Right lung (tissue), 5 donors: ENCODE data around the gene MYH14. TPM values are rescaled to one million over a fixed set of nuclear protein-coding genes. Genes with fewer than 3 reads are reported as not detected.
"Not testable (repeated sequence)": the region's sequence is repeated elsewhere in the genome, so short reads cannot be mapped to it uniquely, and the experiment has no call there.

Experiments
- DNase-seq, 2 donors: peaks; one replicate each; pipeline ENCODE4 v3.0.0-alpha.2; 2013
- polyA plus RNA-seq, 5 donors: library from polyadenylated mRNA; unstranded; fragments of 120-200 nt; gene quantifications; one replicate each; pipeline versions ENCODE4 v1.2.1 to v1.2.3, GENCODE V29; 2013; ENCODE audit warnings: inconsistent platforms in 1 of 5, low replicate concordance in 1 of 5; ENCODE audit not compliant: insufficient read length in 5 of 5, insufficient read depth in 1 of 5

Gene MYH14
- polyA plus RNA-seq, 5 donors, result 30.6 to 77.6 (median 45.7) TPM

DNA sequence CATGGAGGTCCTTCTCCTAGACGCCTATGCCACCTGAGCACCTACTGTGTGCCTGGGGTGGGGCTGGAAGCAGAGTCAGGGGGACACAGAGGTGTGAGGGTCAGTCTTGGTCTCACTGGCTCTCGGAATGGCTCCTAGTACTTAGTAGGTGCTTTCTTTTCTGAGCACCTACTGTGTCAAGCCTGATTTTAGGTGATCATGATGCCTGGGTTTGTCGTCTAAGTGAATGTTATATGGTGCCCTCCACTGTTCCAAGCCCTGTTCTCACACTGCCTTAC lies 20.0 kb downstream of the MYH14 start:
- DNase-seq, result no peak

DNA sequence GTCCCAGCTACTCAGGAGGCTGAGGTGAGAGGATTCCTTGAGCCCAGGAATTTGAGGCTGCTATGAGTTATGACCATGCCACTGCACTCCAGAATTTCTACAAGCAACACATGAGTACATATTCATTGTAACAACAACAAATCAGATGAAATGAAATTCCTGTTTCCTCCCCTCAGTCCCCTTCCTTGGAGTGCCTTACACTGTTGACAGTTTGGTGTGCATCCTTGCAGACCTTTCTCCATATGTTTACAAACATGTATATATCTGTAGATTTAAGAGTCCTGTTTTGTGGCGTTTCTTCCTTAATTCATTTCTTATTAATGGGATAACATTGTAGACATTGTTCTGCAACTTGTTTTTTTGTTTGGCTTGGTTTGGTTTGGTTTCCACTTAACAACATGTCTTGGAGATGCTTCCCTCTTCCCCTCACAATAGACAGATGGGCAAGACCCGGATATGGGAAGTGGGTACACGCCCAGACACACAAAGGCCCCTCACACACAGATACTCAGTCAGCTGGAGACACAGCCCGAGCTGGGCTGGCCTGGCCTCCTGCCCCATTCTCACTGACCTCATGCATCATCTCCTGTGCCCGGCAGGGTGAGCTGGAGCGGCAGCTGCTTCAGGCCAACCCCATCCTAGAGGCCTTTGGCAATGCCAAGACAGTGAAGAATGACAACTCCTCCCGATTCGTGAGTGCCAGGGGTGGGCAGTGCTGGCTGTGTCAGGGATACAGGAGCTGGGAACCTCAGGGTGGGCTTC lies 21.7 kb downstream of the MYH14 start:
- DNase-seq, result no peak

DNA sequence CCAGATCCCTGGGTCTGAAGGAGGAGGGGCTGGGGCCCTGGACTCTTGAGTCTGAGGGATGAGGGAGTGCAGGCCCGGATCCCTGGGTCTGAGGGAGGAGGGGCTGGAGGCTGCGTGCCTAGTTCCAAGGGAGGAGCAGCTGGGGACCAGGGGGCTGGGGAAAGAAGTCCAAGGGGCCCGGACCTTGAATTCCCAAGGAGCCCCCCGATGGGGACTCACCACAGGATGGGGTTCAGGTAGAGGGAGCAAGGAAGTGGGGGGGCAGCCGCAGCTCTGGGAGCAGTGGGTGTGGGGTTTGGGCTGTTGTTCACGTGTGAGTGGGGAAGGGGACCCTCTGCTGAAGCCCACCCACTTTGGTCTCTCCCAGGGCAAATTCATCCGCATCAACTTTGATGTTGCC lies 23.1 kb downstream of the MYH14 start:
- DNase-seq, result no peak

DNA sequence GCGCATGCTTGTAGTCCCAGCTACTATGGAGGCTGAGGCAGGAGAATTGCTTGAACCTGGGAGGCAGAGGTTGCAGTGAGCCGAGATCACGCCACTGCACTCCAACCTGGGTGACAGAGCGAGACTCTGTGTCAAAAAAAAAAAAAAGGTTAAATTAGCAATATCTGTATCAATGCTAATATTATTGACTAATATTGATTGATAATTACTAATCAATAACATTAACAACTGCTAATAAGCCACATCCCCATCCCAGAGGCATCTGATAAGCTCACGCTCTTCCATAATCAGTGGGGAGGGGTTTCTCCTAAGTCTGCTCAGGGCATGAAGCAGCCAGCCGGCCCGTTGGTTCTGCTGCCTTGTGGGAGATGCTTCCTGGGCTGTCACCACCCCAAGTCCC lies 24.7 kb downstream of the MYH14 start:
- DNase-seq, result not testable (repeated sequence)

DNA sequence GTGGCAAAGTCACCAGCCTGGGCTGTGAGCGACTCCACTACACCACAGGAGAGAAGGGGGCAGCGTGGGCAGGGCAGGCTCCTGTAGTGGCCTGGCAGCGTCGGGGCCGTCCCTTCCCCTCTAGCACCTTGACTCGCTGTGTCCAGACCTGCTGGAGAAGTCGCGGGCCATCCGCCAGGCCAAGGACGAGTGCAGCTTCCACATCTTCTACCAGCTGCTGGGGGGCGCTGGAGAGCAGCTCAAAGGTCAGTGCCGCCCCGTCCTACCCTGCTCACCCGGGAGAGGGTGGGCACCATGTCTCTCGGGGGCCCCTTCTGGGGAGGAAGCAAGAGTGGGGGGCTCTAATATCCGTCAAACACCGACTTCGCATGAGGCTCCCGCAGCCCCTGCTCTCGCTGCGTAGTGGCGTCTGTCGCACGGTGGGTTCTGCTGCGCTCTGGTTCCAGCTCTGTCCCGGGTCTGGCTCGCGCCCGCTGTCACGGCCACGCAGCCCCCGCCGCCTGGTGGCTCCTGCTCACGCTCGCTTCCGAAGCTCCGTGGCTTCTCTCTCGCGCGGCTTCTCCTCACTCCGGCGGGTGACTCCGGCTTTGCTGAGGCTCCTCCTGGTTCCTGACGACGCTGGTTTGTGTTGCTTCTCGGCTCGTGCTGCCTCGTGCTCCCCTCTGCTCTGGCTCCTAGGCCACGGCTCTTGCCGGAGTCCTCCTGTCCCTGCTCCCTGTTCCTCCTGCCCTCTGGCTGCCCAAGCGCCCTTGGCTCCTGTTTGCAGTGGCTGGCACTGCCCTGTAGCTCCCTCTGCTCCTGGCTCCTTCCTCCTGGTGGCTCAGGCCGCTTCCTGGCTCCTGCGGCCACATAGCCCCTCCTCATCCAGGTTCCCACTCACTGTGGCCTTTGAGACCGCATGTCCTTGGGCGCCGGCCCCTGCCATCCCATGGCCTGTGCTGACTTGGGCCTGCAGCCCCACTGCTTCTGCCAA lies 27.2 kb downstream of the MYH14 start:
- no peak for DNase-seq

DNA sequence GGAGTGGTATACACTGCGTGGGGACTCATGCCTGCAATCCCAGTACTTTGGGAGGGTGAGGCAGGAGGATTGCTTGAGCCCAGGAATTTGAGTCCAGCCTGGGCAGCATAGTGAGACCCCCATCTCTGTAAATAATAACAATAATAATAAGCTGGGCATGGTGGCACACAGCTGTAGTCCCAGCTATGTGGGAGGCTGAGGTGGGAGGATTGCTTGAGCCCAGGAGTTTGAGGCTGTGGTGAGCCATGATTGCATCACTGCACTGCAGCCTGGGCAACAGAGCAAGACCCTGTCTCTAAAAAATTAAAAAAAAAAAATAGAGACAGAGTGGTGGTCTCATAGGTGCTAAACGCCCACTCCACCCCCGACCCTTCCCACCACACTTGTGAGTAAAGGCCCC lies 28.0 kb downstream of the MYH14 start:
- not testable (repeated sequence) for DNase-seq

DNA sequence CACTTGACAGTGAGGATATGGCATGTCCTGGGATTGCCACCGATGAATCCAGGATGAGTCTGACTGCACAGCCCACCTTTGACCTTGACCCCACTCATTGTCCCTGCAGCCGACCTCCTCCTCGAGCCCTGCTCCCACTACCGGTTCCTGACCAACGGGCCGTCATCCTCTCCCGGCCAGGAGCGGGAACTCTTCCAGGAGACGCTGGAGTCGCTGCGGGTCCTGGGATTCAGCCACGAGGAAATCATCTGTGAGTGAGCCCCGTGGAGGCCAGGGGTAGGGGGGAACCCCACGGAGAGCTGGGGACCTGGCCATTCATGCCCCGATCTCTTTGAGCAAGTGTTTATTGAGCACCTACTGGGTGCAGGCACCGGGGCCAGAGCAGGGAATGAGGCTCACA lies 28.4 kb downstream of the MYH14 start:
- DNase-seq, result no peak

DNA sequence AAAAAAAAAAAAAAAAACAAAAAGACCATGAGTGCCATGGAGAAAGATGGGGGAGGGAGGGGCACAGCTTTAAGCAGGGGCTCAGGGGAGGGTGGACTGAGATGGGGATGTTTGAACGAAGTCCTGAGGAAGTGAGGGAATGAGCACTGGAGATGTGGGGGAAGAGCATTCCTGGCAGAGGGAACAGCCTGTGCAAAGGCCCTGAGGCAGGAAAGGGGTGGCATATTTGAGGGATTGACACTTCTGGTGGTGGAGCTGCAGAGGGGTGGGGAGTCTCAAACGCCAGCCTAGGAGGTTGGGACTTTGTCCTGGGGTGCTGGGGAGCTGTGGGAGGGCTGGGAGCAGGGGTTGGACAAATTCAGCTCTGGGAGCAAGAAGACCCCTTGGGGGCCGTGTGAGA lies 29.2 kb downstream of the MYH14 start:
- DNase-seq, result no peak

DNA sequence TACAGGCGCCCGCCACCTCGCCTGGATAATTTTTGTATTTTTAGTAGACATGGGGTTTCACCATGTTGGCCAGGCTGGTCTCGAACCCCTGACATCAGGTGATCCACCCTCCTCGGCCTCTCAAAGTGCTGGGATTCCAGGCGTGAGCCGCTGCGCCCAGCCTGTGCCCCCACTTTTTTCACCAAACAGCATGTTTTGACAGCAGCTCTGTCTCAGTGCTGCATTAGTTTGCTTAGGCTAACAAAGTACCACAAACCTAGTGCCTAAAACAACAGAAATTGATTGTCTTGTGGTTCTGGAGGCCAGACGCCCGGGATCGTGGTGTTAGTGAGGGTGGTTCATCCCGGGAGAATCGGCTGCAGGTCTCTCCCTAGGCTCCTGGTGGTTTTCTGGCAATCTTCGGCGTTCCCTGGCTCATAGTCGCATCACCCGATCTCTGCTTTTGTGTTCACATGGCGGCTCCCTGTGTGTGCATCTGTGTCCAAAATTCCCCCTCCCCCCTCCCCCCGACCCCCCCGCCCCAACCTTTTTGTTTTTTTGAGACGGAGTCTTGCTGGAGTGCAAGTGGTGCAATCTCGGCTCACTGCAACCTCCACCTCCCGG lies 30.0 kb downstream of the MYH14 start:
- DNase-seq, result no peak

DNA sequence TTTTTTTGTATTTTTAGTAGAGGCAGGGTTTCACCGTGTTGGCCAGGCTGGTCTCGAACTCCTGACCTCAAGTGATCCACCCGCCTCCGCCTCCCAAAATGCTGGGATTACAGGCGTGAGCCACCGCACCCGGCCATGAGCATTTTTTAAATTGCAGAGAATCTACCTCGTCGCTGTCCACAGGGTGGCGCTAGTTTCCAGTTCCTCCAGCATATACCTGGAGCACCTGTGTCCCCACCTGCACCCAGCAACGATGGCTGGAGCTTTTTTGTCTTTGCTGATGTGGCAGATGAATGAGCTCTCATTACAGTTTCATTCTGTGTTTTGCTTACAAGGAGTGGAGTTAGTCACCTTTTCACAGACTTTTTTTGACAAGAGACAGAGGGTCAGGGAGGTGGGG lies 34.1 kb downstream of the MYH14 start:
- DNase-seq, result not testable (repeated sequence)

DNA sequence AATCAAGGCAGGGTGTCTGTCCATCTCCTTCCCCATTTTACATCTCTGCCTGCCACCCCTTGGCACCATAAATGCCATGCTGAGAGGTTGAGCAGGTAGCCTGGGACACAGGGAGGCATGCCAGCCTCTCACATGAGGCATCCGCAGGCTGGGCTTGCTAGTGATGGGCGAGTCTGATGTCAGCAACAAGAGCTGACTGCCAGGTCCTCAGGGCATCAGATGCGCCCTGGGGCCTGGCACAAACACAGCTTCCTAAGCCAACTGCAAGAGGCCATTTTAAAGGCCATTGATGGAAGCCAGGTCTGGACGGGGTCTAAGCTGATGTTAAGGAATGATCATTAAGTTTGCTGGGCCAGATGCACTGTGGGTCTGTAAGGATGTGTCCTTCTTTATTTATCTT lies 34.6 kb downstream of the MYH14 start:
- DNase-seq, result no peak

DNA sequence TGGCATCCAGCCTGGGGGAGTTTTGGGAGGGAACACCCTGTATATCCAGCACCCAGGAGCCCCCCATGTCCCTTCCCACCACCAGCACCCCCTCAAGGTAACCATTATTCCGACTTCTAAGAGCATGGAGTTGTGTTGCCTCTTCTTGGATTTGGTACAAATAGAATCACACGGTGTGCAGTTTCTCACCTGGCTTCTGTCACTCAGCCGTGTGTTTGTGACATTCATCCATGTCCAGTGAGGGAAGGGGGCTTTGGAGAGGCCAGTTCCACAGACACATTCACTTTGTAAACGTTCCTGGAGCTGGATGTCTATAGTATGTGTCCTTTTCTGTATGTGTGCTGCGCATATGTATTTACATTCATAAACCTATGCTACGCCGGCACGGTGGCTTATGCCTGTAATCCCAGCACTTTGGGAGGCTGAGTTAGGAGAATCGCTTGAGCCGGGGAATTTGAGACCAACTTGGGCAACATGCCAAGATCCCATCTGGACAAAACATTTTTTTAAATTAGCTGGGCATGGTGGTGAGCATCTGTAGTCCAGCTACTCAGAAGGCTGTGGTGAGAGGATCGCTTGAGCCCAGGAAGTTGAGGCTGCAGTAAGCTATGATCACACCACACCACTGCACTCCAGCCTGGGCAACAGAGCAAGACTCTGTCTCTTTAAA lies 36.6 kb downstream of the MYH14 start:
- no peak for DNase-seq

DNA sequence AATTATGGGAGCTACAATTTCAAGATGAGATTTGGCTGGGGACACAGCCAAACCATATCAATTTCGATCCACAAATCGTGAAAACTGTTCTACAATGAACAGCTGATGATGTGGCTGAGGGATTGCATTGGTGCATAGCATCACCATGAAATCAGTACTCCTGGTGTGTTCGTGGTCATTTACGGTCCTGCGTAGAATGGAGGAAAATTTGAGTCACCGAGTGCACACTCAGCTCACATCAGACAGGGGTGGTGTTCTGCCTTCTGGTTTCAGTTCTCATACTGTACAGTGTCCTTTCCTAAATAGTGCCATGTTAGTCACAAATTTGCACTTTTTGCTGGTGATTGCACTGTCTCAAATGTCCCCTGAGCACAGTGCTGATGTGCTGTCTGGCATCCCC lies 39.2 kb downstream of the MYH14 start:
- DNase-seq, result no peak

DNA sequence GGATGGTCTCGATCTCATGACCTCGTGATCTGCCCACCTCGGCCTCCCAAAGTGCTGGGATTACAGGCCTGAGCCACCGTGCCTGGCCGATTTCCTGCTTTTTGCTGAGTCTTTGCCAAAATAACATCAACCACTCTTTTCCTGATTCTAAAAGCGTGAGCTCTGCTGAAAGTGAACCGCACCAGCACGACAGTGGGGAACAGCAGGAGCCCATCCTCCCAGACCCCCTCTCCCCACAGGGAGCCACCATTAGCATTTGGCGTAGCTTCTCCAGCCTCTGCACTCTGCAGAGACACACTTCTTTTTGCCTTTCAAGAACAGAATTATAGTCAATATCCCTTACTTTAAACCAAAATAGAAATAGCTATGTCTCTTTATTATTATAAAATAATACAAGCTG lies 41.3 kb downstream of the MYH14 start:
- no peak for DNase-seq

DNA sequence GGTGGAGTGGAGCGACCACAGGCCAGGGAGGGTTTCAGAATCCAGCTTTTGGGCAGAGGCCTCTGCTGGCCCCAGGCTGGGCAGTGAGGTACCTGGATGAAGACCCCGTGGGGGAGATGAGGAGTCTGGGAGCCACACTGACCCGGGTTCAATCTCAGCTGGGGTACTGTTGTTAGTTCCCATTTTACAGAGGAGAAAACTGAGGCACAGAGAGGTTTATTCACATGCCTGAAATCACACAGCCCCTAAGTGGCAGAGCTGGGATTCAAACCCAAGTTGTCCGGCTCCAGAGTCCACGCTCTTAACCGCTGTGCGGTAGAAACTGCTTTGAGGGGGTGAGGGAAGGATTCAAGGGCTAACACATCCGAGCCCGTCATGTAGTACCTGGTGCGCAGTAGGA lies 45.0 kb downstream of the MYH14 start:
- DNase-seq, result no peak

DNA sequence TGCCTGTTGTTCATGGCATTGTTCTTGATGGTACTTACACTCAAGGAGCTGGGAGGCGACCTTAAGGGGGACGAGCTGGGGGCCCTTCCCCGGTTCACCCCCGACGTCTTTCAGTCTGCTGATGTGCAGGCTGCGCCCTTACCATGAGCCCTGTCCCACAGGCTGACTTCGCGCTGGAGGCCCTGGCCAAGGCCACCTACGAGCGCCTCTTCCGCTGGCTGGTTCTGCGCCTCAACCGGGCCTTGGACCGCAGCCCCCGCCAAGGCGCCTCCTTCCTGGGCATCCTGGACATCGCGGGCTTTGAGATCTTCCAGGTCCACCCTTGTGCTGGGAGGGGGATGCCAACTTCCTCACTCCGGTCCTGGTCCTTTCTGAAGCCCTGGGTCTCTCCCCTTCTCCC lies 45.4 kb downstream of the MYH14 start:
- no peak for DNase-seq

DNA sequence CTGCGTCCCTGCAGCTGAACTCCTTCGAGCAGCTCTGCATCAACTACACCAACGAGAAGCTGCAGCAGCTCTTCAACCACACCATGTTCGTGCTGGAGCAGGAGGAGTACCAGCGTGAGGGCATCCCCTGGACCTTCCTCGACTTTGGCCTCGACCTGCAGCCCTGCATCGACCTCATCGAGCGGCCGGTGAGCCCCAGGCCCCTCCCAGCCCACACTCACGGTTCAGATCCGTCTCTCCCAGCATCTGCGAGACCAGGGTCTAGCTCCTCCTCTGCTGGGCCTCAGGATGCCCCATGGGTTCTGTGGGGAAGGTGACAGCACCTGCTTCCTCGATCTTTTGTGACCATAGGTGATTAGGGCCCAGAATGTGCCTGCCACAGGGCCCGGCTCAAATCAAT lies 46.2 kb downstream of the MYH14 start:
- no peak for DNase-seq

DNA sequence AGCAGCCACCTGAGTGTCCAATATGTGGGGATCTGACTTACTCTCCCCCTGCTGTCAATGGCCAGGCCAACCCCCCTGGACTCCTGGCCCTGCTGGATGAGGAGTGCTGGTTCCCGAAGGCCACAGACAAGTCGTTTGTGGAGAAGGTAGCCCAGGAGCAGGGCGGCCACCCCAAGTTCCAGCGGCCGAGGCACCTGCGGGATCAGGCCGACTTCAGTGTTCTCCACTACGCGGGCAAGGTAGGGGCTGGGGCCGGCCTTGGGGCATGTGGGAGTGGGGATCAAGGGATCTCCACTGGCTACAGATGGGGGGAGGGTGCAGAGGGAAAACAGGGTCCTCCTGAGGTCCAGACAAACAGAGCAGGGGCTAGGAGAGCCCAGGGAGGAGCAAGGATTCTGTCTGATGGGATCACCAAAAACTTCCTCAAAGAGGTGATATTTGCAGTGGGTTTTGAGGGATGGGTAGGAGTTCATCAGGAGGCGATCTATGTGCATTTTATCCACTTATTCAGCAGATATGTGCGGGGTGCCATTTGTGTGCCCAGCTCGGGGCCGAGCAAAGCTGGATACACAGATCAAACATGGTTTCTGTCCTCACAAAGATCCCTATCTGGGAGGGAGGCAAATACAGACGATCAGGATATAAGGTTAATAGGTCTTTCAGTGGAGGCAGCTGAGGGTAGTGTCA lies 47.2 kb downstream of the MYH14 start:
- DNase-seq, result no peak

DNA sequence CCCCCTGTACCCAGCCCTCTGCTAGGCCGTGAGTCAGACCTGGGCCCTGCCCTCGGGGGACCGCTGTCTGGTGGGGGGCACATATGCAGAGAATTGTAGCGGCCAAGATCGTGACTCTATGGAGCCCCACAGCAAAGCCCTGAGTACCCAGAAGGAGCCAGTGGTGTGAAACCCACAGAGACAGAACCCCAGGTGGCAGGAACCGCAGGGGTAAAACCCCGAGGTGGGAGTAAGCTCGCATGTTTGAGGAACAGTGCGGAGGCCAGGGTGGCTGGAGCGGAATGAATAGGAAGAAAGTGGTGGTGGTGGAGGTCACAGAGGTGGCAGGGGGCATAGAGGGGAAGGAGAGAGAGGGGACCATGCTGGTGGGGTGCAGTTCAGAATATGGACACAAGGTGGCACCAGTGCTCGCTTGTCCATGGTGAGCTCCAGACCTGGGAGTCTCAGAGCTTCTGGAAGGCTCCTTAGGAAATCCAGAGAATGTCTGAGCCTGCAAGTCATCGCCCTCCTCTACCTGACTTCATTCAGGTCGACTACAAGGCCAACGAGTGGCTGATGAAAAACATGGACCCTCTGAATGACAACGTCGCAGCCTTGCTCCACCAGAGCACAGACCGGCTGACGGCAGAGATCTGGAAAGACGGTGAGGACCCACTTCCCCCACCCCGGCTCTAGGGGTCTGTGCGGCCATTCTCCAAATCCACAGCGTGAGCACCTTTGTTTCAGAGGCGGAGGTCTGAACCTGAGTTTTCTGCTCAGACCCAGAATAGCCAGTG lies 48.9 kb downstream of the MYH14 start:
- DNase-seq, result no peak

DNA sequence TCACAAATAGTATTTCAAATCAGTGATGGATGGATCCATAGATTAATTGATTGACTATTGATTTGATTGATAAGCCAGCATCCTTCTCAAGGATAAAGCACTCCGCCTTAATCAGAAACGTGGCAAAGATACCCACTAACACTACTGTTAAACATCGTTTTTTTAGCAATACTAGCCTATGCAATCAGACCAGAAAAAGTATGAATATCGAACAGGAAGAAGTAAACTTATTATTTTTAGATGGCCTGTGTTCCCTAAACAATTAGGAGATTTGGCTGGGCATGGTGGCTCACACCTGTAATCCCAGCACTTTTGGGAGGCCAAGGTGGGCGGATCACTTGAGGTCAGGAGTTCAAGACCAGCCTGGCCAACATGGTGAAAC lies 49.5 kb downstream of the MYH14 start:
- DNase-seq, result no peak

DNA sequence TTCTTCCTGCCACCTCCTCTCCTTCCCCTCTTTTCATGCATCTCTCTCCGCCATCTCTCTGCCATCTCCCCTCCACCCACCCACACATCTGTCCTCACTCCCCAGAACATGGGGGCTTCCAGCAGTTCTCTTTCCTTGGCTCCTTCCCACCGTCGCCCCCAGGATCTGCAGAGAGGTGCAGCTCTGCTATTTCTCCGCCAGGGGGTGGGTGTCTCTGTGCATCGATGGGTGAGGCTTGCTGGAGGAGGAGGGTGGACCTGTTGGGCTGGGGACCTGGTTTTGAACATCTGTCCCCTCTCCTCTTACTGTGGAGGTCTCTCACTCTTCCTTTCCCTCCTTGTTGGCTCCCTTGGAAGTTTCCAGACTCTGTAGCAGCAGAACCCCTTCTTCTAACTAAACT lies 51.7 kb downstream of the MYH14 start:
- no peak for DNase-seq
